HCT116 (cell line): Measurements from ENCODE around the gene RPS25.
"Not testable (repeated sequence)": the region's sequence is repeated elsewhere in the genome, so short reads cannot be mapped to it uniquely, and the experiment has no call there.

Source experiments
- EGR1 ChIP-seq: IDR thresholded peaks from 2 replicates; pipeline ENCODE4 v1.6.1; 2012; ENCODE audit warnings: low read depth
- EZH2 ChIP-seq: fragments of 200-600 bp; sonication (generic); IDR thresholded peaks from 2 replicates; pipeline ENCODE4 v1.6.1; 2017; ENCODE audit warnings: antibody characterized with exemption, mixed run types
- EZH2phosphoT487 ChIP-seq: fragments of 200-600 bp; IDR thresholded peaks from 2 replicates; pipeline ENCODE4 v1.6.1; 2018; ENCODE audit warnings: antibody characterized with exemption, borderline replicate concordance
- JUND ChIP-seq: IDR thresholded peaks from 2 replicates; pipeline ENCODE4 v1.6.1; 2012
- POLR2A ChIP-seq: IDR thresholded peaks from 2 replicates; pipeline ENCODE4 v1.7.0; 2011; ENCODE audit warnings: borderline replicate concordance; ENCODE audit not compliant: insufficient read depth, insufficient read length; ENCODE audit errors: extremely low read depth
- POLR2AphosphoS5 ChIP-seq: IDR thresholded peaks from 2 replicates; pipeline ENCODE4 v1.6.1; 2011; ENCODE audit warnings: mild to moderate bottlenecking, low read depth, low read length, moderate library complexity
- RAD21 ChIP-seq: IDR thresholded peaks from 2 replicates; pipeline ENCODE4 v1.6.1; 2012; ENCODE audit warnings: low read depth, mild to moderate bottlenecking
- SRF ChIP-seq: IDR thresholded peaks from 2 replicates; pipeline ENCODE4 v1.6.1; 2012; ENCODE audit warnings: low read depth
- TCF7L2 ChIP-seq: IDR thresholded peaks from 2 replicates; pipeline ENCODE4 v1.7.0; 2011; ENCODE audit warnings: borderline replicate concordance, inconsistent platforms; ENCODE audit not compliant: insufficient read depth, insufficient read length; ENCODE audit errors: extremely low read depth
- ZFX ChIP-seq: fragments of 450-650 bp; IDR thresholded peaks from 2 replicates; pipeline ENCODE4 v1.6.1; 2017
- TF ChIP-seq, protein P1 (sequence below), 3 experiments: fragments of 200-600 bp in 1 of 3; sonication (generic) in 1 of 3; IDR thresholded peaks in 2 of 3; conservative IDR thresholded peaks in 1 of 3; 2 replicates each; pipeline ENCODE4 v1.5.1; 2012 to 2017; ENCODE audit warnings: low read depth in 2 of 3, low read length in 2 of 3, antibody characterized with exemption in 1 of 3, borderline replicate concordance in 1 of 3, control low read depth in 1 of 3, mild to moderate bottlenecking in 1 of 3, mixed read lengths in 1 of 3, mixed run types in 1 of 3, moderate library complexity in 1 of 3; ENCODE audit not compliant: insufficient read depth in 1 of 3
- TF ChIP-seq, protein P2 (sequence below): IDR thresholded peaks from 2 replicates; pipeline ENCODE4 v1.6.1; 2011; ENCODE audit warnings: mild to moderate bottlenecking, low read length, moderate library complexity; ENCODE audit not compliant: insufficient replicate concordance; ENCODE audit errors: extremely low read depth

DNA sequence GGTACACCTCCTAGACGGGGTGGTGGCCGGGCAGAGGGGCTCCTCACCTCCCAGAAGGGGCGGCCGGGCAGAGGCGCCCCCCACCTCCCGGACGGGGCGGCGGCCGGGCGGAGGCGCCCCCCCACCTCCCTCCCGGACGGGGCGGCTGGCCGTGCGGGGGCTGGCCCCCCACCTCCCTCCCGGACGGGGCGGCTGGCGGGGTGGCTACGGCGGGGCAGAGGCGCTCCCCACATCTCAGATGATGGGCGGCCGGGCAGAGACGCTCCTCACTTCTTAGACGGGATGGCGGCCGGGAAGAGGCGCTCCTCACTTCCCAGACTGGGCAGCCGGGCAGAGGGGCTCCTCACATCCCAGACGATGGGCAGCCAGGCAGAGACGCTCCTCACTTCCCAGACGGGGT, 41.0 kb upstream of the RPS25 start:
- TF ChIP-seq, protein P1, sequence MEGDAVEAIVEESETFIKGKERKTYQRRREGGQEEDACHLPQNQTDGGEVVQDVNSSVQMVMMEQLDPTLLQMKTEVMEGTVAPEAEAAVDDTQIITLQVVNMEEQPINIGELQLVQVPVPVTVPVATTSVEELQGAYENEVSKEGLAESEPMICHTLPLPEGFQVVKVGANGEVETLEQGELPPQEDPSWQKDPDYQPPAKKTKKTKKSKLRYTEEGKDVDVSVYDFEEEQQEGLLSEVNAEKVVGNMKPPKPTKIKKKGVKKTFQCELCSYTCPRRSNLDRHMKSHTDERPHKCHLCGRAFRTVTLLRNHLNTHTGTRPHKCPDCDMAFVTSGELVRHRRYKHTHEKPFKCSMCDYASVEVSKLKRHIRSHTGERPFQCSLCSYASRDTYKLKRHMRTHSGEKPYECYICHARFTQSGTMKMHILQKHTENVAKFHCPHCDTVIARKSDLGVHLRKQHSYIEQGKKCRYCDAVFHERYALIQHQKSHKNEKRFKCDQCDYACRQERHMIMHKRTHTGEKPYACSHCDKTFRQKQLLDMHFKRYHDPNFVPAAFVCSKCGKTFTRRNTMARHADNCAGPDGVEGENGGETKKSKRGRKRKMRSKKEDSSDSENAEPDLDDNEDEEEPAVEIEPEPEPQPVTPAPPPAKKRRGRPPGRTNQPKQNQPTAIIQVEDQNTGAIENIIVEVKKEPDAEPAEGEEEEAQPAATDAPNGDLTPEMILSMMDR (IDR thresholded peaks at IDR 0.05 in 2 of 3, conservative IDR thresholded peaks at IDR 0.05 in 1 of 3; ENCODE audit: borderline replicate concordance in 1 of 3, insufficient read depth in 1 of 3, low read depth in 2 of 3, low read length in 2 of 3) = not testable (repeated sequence)
- not testable (repeated sequence) for TF ChIP-seq ZFX, RAD21, POLR2AphosphoS5, JUND, TCF7L2, EZH2phosphoT487, EZH2, POLR2A, SRF, EGR1
- TF ChIP-seq, protein P2, sequence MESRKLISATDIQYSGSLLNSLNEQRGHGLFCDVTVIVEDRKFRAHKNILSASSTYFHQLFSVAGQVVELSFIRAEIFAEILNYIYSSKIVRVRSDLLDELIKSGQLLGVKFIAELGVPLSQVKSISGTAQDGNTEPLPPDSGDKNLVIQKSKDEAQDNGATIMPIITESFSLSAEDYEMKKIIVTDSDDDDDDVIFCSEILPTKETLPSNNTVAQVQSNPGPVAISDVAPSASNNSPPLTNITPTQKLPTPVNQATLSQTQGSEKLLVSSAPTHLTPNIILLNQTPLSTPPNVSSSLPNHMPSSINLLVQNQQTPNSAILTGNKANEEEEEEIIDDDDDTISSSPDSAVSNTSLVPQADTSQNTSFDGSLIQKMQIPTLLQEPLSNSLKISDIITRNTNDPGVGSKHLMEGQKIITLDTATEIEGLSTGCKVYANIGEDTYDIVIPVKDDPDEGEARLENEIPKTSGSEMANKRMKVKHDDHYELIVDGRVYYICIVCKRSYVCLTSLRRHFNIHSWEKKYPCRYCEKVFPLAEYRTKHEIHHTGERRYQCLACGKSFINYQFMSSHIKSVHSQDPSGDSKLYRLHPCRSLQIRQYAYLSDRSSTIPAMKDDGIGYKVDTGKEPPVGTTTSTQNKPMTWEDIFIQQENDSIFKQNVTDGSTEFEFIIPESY = not testable (repeated sequence)
